Thyroid gland (tissue), 4 donors: ENCODE data around the gene ZNF284. TPM values are rescaled to one million over a fixed set of nuclear protein-coding genes. Genes with fewer than 3 reads are reported as not detected.
A peak's percentile ranks its signal among the peaks of the same experiment; 100 is the strongest.
"Not testable (repeated sequence)": the region's sequence is repeated elsewhere in the genome, so short reads cannot be mapped to it uniquely, and the experiment has no call there.

Experiments
- DNase-seq, 2 donors: peaks; one replicate each; pipeline ENCODE4 v3.0.0-alpha.2; 2019
- H3K27ac ChIP-seq, 3 donors: fragments of 200-600 bp; sonication (generic); 1 replicate in 2 of 3; 2 replicates in 1 of 3; pipeline ENCODE4 v1.5.1; 2016 to 2019; ENCODE audit warnings: mild to moderate bottlenecking in 1 of 3, moderate library complexity in 1 of 3
- H3K27me3 ChIP-seq: fragments of 200-600 bp; sonication (generic); one replicate; pipeline ENCODE4 v1.5.1; 2019
- H3K36me3 ChIP-seq, 2 donors: fragments of 200-600 bp; sonication (generic); one replicate each; pipeline ENCODE4 v1.5.1; 2016 to 2019
- H3K4me1 ChIP-seq, 2 donors: fragments of 200-600 bp; sonication (generic); one replicate each; pipeline ENCODE4 v1.5.1; 2017 to 2019
- H3K4me3 ChIP-seq, 3 donors: fragments of 200-600 bp; sonication (generic); replicated peaks in 1 of 3; 1 replicate in 2 of 3; 2 replicates in 1 of 3; pipeline ENCODE4 v1.5.1; 2016; ENCODE audit warnings: mild to moderate bottlenecking in 1 of 3
- H3K9me3 ChIP-seq: fragments of 200-600 bp; sonication (generic); one replicate; pipeline ENCODE4 v1.5.1; 2017
- POLR2A ChIP-seq, 2 donors: fragments of 450-650 bp; IDR thresholded peaks; one replicate each; pipeline ENCODE4 v1.6.1; 2017; ENCODE audit warnings: antibody characterized with exemption in 2 of 2, mild to moderate bottlenecking in 2 of 2, moderate library complexity in 1 of 2
- WGBS, 2 donors: methylation state at CpG; one replicate each; pipeline ENCODE4 v1.1.5; 2017; 5-methylcytosine and 5-hydroxymethylcytosine counted together
- intact Hi-C: fragments of 100-400 bp; cut with DNase I; formaldehyde crosslinking; loops from one replicate; pipeline ENCODE4 v1.15.1; 2023
- small RNA-seq: library from RNA; depleted of rRNA; stranded (forward); fragments of <200 nt; gene quantifications from one replicate; pipeline ENCODE3, GENCODE V24; 2016
- total RNA-seq, 4 donors: library from RNA; depleted of rRNA; stranded (reverse); fragments of >200 nt; gene quantifications; one replicate each; pipeline ENCODE4 v1.2.3, GENCODE V29; 2016
- TF ChIP-seq, protein P1 (sequence below), 6 experiments: fragments of 200-600 bp in 3 of 6; fragments of 450-650 bp in 3 of 6; sonication (generic) in 3 of 6; IDR thresholded peaks; one replicate each; pipeline ENCODE4 v1.5.1; 2016 to 2019; ENCODE audit warnings: antibody characterized with exemption in 6 of 6, mild to moderate bottlenecking in 2 of 6, inconsistent platforms in 1 of 6, moderate library complexity in 1 of 6

ZNF284 gene
- total RNA-seq, 4 donors from 2014 or later, result 2.6 to 4.9 (median 2.8) TPM

DNA sequence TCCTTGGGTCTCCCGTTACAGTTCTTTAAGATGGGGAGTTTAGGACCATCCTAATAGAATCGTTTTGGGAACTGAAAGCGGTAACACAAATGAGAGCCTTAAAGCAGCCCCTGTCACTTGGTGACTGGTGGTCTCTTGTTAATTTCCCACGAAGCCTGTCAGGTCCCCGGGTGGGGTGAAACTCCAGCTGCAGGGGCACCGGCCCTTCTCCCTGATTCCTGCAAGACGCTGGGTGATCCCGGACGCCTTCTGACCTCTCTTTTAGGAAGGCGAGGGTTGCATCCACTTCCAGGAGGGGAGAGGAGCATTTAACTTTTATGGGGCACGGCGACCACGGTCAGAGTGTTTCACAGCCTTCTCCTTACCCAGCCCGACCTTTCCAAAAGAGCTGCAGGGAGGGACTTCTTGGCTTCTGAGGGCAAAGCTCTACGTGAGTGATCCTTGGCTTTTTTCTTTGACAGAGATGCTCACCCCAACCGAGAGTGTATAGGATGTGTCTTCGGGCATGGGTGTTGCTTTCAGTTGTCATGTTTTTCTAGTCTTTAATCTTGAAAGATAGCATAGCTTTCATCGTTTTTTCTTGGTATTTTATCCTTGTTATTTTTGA, 41.9 kb downstream of the ZNF284 start:
- H3K27ac ChIP-seq, result peak overlapping the region in 2 of 3 donors; percentile 25 to 54
- peak; percentile 1 to 11 for DNase-seq
- H3K27me3 ChIP-seq, result no peaks in the 10 kb centered on the region
- intact Hi-C loops, result loop anchor here (10.0 kb wide), 1 partner anchor 51 kb away; the partner anchor contains the start of gene ZNF226
- peak overlapping the region; percentile 36 to 55 (median 50) for H3K4me3 ChIP-seq
- peaks cover 13 to 18% of the 10 kb centered on the region in 2 donors for H3K4me1 ChIP-seq
- no peak for TF ChIP-seq POLR2A (IDR thresholded peaks at IDR 0.05)
- TF ChIP-seq, protein P1, sequence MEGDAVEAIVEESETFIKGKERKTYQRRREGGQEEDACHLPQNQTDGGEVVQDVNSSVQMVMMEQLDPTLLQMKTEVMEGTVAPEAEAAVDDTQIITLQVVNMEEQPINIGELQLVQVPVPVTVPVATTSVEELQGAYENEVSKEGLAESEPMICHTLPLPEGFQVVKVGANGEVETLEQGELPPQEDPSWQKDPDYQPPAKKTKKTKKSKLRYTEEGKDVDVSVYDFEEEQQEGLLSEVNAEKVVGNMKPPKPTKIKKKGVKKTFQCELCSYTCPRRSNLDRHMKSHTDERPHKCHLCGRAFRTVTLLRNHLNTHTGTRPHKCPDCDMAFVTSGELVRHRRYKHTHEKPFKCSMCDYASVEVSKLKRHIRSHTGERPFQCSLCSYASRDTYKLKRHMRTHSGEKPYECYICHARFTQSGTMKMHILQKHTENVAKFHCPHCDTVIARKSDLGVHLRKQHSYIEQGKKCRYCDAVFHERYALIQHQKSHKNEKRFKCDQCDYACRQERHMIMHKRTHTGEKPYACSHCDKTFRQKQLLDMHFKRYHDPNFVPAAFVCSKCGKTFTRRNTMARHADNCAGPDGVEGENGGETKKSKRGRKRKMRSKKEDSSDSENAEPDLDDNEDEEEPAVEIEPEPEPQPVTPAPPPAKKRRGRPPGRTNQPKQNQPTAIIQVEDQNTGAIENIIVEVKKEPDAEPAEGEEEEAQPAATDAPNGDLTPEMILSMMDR (IDR thresholded peaks at IDR 0.05), result no peak
- peaks cover 9 to 18% of the 10 kb centered on the region in 2 donors for H3K36me3 ChIP-seq
- 5 to 7% methylated on average over 16 to 18 of the region's 18 CpGs for WGBS, 2 donors
- no peaks in the 10 kb centered on the region for H3K9me3 ChIP-seq

DNA sequence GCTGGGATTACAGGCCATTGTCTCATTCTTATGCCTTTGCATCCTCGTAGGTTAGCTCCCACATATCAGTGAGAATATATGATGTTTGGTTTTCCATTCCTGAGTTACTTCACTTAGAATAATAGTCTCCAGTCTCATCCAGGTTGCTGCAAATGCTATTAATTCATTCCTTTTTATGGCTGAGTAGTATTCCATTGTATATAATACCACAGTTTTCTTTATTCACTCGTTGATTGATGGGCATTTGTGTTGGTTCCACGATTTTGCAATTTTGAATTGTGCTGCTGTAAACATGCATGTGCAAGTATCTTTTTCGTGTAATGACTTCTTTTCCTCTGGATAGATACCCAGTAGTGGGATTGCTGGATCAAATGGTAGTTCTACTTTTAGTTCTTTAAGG, 49.2 kb downstream of the ZNF284 start:
- H3K9me3 ChIP-seq, H3K4me1 ChIP-seq, intact Hi-C loops, H3K27me3 ChIP-seq, H3K27ac ChIP-seq, H3K4me3 ChIP-seq, DNase-seq: not testable (repeated sequence)
- peaks cover 39 to 57% of the 10 kb centered on the region in 2 donors for H3K36me3 ChIP-seq
- WGBS, 2 donors, result 94 to 97% methylated on average over 4 of the region's 4 CpGs

DNA sequence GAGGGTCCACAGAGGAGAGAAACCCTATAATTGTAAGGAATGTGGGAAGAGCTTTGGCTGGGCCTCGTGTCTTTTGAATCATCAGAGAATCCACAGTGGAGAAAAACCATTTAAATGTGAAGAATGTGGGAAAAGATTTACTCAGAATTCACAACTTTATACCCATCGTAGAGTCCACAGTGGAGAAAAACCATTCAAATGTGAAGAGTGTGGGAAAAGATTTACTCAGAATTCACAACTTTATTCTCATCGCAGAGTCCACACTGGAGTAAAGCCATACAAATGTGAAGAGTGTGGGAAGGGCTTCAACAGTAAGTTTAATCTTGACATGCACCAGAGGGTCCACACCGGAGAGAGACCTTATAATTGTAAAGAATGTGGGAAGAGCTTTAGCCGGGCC, 60.0 kb downstream of the ZNF284 start:
- no peaks in the 10 kb centered on the region for H3K27me3 ChIP-seq
- peaks cover 4% of the 10 kb centered on the region for H3K9me3 ChIP-seq

More for the DNA sequence above, 60.0 kb downstream of the ZNF284 start:
- H3K4me3 ChIP-seq, result no peak overlapping the region
- TF ChIP-seq, protein P1 (IDR thresholded peaks at IDR 0.05), result no peak
- no peak for TF ChIP-seq POLR2A (IDR thresholded peaks at IDR 0.05)
- peaks cover 23 to 24% of the 10 kb centered on the region in 2 donors for H3K36me3 ChIP-seq
- 90 to 92% methylated on average over 5 of the region's 5 CpGs for WGBS, 2 donors
- no peak for DNase-seq
- intact Hi-C loops, result no loop called here
- no peaks in the 10 kb centered on the region for H3K4me1 ChIP-seq
- no peak overlapping the region for H3K27ac ChIP-seq

Small RNAs within 50 kb of the gene (small RNA-seq; reads per million reads assigned to genes)
- not detected for gene RNU6-902P

Other genes starting within 250 kb of the ZNF284 start
- gene ZNF283, start 244.8 kb upstream of the ZNF284 start, total RNA-seq, result 10 to 100 TPM in 3 of 4 donors, 1 to 10 TPM in 1; 9.9 to 29.1 (median 18.9) TPM
- gene ZNF404, start 188.2 kb upstream of the ZNF284 start, total RNA-seq, result 1 to 10 TPM in 3 of 4 donors, under 1 TPM in 1; 0.89 to 2.5 (median 2.0) TPM
- gene ZNF45, start 136.9 kb upstream of the ZNF284 start, total RNA-seq, result 10 to 100 TPM; 17.4 to 19.7 (median 18.3) TPM
- 10 to 100 TPM in 2 of 4 donors, 1 to 10 TPM in 2; 5.9 to 17.2 (median 9.9) TPM for gene ZNF221, start 120.9 kb upstream of the ZNF284 start, total RNA-seq
- 10 to 100 TPM in 3 of 4 donors, 1 to 10 TPM in 1; 8.7 to 20.8 (median 16.0) TPM for gene ZNF155, start 88.0 kb upstream of the ZNF284 start, total RNA-seq
- 1 to 10 TPM; 4.6 to 8.0 (median 5.2) TPM for gene ZNF230, start 69.2 kb upstream of the ZNF284 start, total RNA-seq
- gene ZNF222, start 46.8 kb upstream of the ZNF284 start, total RNA-seq, result 1 to 10 TPM; 3.3 to 7.0 (median 5.0) TPM
- 10 to 100 TPM in 2 of 4 donors, 1 to 10 TPM in 2; 5.1 to 10.6 (median 10.0) TPM for gene ZNF223, start 20.1 kb upstream of the ZNF284 start, total RNA-seq
- 10 to 100 TPM; 31.9 to 47.4 (median 36.7) TPM for gene ZNF224, start 22.2 kb downstream of the ZNF284 start, total RNA-seq
- 1 to 10 TPM; 4.0 to 8.3 (median 6.3) TPM for gene ZNF225, start 41.2 kb downstream of the ZNF284 start, total RNA-seq
- gene ZNF234, start 69.4 kb downstream of the ZNF284 start, total RNA-seq, result 10 to 100 TPM in 3 of 4 donors, 1 to 10 TPM in 1; 8.1 to 12.7 (median 11.3) TPM
- gene ZNF226, start 92.9 kb downstream of the ZNF284 start, total RNA-seq, result 10 to 100 TPM; 19.3 to 50.0 (median 37.8) TPM
- 10 to 100 TPM; 12.4 to 44.7 (median 18.4) TPM for gene ZNF227, start 140.4 kb downstream of the ZNF284 start, total RNA-seq
- 1 to 10 TPM in 2 of 4 donors, under 1 TPM in 2; 0.54 to 2.3 (median 0.93) TPM for gene ZNF233, start 187.7 kb downstream of the ZNF284 start, total RNA-seq
- 10 to 100 TPM in 3 of 4 donors, 1 to 10 TPM in 1; 7.3 to 17.7 (median 12.8) TPM for gene ZNF235, start 232.9 kb downstream of the ZNF284 start, total RNA-seq